Skeletal muscle satellite cell (primary cell): ENCODE data around the gene EIF2B1. TPM values are rescaled to one million over a fixed set of nuclear protein-coding genes. Genes with fewer than 3 reads are reported as not detected.

ENCODE experiments used
- H3K27me3 ChIP-seq: 2 replicates; pipeline ENCODE4 v1.7.0; 2013; ENCODE audit warnings: low read length; ENCODE audit not compliant: control insufficient read depth, insufficient read depth
- H3K36me3 ChIP-seq: 2 replicates; pipeline ENCODE4 v1.7.0; 2013; ENCODE audit warnings: mild to moderate bottlenecking, control low read depth, low read length; ENCODE audit not compliant: insufficient read depth
- H3K4me1 ChIP-seq: 2 replicates; pipeline ENCODE4 v1.7.0; 2013; ENCODE audit warnings: low read length; ENCODE audit not compliant: control insufficient read depth, insufficient read depth
- H3K4me2 ChIP-seq: 2 replicates; pipeline ENCODE4 v1.7.0; 2013; ENCODE audit warnings: mild to moderate bottlenecking, low read length
- H3K4me3 ChIP-seq: 2 replicates; pipeline ENCODE4 v1.7.0; 2013; ENCODE audit warnings: low read length
- H3K9ac ChIP-seq: 2 replicates; pipeline ENCODE4 v1.7.0; 2013; ENCODE audit warnings: mild to moderate bottlenecking, low read depth, low read length, moderate library complexity
- H3K9me3 ChIP-seq: replicated peaks from 2 replicates; pipeline ENCODE4 v1.7.0; 2013; ENCODE audit warnings: mild to moderate bottlenecking, control low read depth, low read length
- total RNA-seq: library from RNA; depleted of rRNA; stranded (reverse); fragments of >200 nt; gene quantifications from 2 replicates; pipeline ENCODE4 v1.2.3, GENCODE V29; 2012; rRNA removed

The EIF2B1 gene
- total RNA-seq: 38.0 and 56.1 TPM in 2 replicates

DNA sequence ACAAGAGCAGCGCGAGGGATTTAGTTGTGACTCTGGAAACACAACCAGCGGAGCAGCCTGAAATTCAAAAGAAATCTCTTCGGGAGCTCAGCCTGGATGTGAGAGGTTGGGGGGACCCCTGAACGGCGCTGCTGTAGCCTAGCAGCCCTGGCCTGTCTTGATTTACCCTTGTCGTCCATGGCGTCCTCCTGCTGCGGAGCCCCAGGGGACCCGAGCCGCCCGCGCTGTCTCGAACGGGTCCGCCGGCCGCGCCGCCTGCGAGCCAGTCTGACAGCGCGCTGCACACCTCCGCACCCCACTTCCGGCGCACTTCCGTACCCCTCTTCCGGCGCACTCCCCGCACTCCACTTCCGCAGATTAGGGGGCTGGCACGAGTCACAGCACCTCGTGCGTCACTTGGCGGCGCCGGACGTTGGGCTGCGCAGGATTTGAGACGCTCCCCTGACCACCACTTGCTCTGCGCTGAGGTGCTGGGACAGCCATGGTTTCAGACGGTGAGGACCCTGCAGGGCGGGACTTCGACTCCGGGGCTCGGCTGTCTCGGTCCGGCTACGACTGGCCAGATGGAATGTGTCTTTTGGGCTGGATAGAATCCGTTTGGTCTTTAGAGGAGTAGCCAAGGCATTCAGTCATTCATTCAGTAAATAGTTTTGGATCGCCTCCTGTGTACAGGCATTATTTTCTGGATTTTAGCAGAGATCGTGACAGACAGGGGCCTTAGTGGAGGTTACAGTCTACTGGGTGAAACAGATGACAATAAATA lies at the start of gene EIF2B1, which contains the start of gene GTF2H3:
Gene EIF2B1, minus strand, starts transcription at position 308 of the 763 bp plus-strand sequence. Its CDS starts 129 bp downstream, at position 179.
Gene GTF2H3, plus strand, starts transcription at position 451 of the 763 bp plus-strand sequence. Its CDS starts 31 bp downstream, at position 482.
- peaks cover 26% of the 10 kb centered on the region for H3K36me3 ChIP-seq
- H3K9ac ChIP-seq: peak within 1 kb of the TSS; percentile 99

DNA sequence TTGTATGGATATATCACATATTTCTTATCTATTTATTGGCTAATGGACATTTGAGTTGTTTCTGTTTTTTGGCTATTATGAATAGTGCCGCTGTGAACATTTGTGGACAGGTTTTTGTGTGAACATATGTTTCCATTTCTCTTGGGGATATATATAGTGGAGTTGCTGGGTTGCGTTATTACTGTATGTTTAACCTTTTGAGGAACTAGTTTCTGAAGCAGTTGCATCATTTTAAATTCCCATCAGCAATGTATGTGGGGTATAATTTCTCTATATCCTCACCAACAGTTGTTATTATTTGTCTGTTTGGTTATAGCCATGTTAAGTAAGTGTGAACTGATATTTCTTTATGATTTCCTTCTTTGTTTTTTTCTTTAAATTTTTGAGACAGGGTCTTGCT lies 48.1 kb upstream of the EIF2B1 start:
- Histone ChIP-seq H3K4me2 (no peak overlapping the region), H3K9ac (no peak overlapping the region), H3K36me3 (no peaks in the 10 kb centered on the region)

More for the DNA sequence above, at the start of gene EIF2B1, which contains the start of gene GTF2H3:
- Histone ChIP-seq H3K4me1 (peaks cover 11% of the 10 kb centered on the region), H3K27me3 (no peaks in the 10 kb centered on the region), H3K9me3 (no peaks in the 10 kb centered on the region), H3K4me2 (peak within 1 kb of the TSS; percentile 80), H3K4me3 (peak within 1 kb of the TSS; percentile 91)

DNA sequence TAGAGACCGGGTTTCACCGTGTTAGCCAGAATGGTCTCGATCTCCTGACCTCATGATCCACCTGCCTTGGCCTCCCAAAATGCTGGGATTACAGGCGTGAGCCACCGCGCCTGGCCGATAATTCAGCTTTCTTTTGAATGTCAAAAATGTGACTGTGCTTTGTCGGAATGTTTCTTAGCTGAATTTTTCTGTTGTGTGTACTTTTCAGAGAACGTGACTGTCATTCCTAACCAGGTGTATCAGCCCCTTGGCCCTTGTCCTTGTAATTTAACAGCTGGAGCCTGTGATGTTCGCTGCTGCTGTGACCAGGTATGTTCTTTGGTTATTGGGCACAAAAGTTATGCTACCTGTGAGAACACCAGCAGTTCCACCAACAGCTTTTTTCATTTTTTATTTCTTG lies 45.5 kb upstream of the EIF2B1 start:
- H3K27me3 ChIP-seq: no peaks in the 10 kb centered on the region
- no peaks in the 10 kb centered on the region for H3K9me3 ChIP-seq
- no peak overlapping the region for H3K4me2 ChIP-seq
- no peak overlapping the region for H3K4me3 ChIP-seq
- peaks cover under 1% of the 10 kb centered on the region for H3K36me3 ChIP-seq
- no peaks in the 10 kb centered on the region for H3K4me1 ChIP-seq
- H3K9ac ChIP-seq: no peak overlapping the region

More for the DNA sequence above, 48.1 kb upstream of the EIF2B1 start:
- H3K27me3 ChIP-seq: no peaks in the 10 kb centered on the region
- H3K4me3 ChIP-seq: no peak overlapping the region
- no peaks in the 10 kb centered on the region for H3K4me1 ChIP-seq
- no peaks in the 10 kb centered on the region for H3K9me3 ChIP-seq

DNA sequence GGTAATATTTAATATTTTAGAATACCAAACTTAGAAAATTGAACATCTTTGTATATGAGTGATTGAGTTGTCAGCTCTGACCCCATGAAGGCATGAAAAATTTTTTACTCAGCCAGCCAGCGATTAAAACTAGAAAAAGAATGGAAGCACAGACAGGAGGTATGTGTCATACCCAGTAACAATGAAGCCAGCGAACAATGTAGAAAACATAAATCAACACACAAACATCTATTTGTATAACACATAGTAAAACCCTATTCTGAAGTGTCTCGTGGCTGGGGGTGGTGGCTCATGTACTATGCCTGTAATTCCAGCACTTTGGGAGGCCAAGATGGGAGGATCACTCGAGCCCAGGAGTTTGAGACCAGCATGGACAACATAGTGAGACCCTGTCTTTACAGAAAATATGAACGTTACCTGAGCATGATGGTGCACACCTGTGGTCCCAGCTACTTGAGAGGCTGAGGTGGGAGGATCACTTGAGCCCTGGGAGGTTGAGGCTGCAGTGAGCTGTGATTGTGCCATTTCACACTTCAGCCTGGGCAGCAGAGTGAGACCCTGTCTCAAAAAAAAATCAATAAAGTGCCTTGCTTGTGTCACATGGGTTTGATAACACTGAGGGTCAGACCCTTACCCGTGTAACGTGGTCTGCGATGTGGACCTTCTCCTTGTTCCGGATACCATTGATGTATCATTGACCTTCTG lies 43.3 kb upstream of the EIF2B1 start:
- Histone ChIP-seq H3K4me3 (no peak overlapping the region), H3K9me3 (no peaks in the 10 kb centered on the region), H3K36me3 (peaks cover 3% of the 10 kb centered on the region), H3K4me2 (no peak overlapping the region), H3K9ac (no peak overlapping the region), H3K4me1 (peaks cover 4% of the 10 kb centered on the region), H3K27me3 (no peaks in the 10 kb centered on the region)

DNA sequence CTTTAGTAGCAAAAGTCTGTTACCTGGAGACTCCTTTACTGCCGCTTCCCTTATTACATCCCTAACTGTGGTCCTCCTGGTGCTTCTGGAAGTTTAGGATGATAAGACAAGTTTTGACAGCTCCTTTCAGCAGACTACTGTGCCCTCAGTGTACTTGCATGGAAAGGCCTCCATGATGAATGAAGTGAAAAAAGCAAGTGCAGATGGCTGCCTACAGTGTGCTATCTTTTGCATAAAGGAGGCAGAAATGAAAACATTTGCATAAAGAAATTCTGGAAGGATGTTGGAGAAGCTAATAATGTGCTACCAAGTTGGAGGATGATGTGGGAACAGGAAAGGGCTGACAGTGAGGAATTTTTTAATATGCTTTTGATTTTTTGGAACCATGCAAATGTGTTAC lies 42.0 kb upstream of the EIF2B1 start:
- H3K36me3 ChIP-seq: peaks cover 3% of the 10 kb centered on the region
- no peak overlapping the region for H3K4me3 ChIP-seq
- H3K9ac ChIP-seq: no peak overlapping the region
- no peaks in the 10 kb centered on the region for H3K9me3 ChIP-seq
- H3K27me3 ChIP-seq: no peaks in the 10 kb centered on the region
- peaks cover 8% of the 10 kb centered on the region for H3K4me1 ChIP-seq
- H3K4me2 ChIP-seq: no peak overlapping the region

DNA sequence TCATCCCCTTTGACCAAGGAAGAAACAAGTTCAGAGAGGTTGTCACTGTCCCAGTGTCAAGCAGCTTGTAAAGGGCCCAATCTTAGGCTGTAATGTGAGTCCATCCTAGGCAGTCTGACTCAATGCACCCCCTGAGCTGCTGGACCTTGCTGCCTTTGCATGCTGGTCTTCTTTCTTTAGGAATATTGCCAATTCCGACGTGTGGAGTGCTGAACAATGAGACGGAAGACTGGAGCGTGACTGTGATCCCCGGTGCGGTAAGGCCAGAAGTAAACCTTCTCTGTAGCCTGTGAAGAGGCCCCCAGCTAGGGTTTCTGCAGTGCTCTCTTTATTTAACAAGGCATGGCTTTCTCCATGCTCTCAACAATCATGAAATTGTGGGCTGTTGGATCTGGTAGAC lies 38.4 kb upstream of the EIF2B1 start:
- peaks cover 8% of the 10 kb centered on the region for H3K4me1 ChIP-seq
- H3K9ac ChIP-seq: peak overlapping the region; percentile 84
- no peaks in the 10 kb centered on the region for H3K9me3 ChIP-seq
- no peaks in the 10 kb centered on the region for H3K27me3 ChIP-seq
- H3K36me3 ChIP-seq: peaks cover 3% of the 10 kb centered on the region
- peak overlapping the region; percentile 88 for H3K4me2 ChIP-seq
- peak overlapping the region; percentile 90 for H3K4me3 ChIP-seq

- peaks cover 3% of the 10 kb centered on the region for H3K36me3 ChIP-seq
- peak within 1 kb of the TSS; percentile 90 for H3K4me3 ChIP-seq
- no peaks in the 10 kb centered on the region for H3K9me3 ChIP-seq
- H3K4me1 ChIP-seq: peaks cover 8% of the 10 kb centered on the region
- H3K9ac ChIP-seq: peak within 1 kb of the TSS; percentile 84
- no peaks in the 10 kb centered on the region for H3K27me3 ChIP-seq
- H3K4me2 ChIP-seq: peak within 1 kb of the TSS; percentile 88
Measured at GRCh38 chr12:123670882-123671728, 37.6 kb upstream of the EIF2B1 start, which contains the start of gene TCTN2. TCTN2 (plus strand) TSS chr12:123671113; CDS start chr12:123671241, 128 bp downstream.

- H3K4me2 ChIP-seq: no peak overlapping the region
- H3K9me3 ChIP-seq: no peaks in the 10 kb centered on the region
- no peak overlapping the region for H3K4me3 ChIP-seq
- H3K36me3 ChIP-seq: peaks cover 6% of the 10 kb centered on the region
- no peak overlapping the region for H3K9ac ChIP-seq
- peaks cover 8% of the 10 kb centered on the region for H3K4me1 ChIP-seq
- no peaks in the 10 kb centered on the region for H3K27me3 ChIP-seq
Measured at GRCh38 chr12:123667771-123668170, 34.3 kb upstream of the EIF2B1 start.

DNA sequence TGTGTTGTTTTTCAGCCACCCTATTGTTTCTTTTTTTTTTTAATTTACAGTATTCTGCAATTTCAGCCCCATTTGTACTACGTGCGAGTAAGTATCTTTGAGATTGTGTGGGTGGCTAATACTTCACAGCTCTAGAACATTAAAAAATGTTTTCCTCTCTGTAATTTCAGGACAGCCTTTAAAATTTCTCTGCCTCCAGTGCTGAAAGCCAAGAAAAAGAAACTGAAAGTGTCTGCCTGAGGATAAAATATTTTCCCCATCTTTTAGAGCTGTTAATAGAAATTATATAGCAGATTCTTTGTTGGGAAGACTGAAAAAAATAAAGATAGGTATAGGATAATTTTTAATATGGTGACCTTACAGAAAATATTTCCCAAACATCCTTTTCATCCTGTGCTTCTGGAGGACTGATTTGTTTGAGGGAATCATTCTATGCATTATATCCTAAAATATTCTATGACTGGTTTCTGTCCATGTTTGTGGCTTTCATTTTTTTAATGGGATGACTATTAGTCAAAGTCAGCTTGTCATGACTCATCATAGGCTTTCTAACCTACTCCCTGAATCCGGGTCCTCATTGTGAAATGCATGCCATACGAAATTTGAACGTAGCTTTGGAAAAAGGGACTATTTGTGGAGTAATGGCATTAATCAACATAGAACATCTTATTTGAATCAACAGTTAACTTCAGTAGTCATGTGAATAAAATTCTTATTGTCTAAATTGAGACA lies 26.7 kb upstream of the EIF2B1 start:
- peak overlapping the region; percentile 60 for H3K9ac ChIP-seq
- no peaks in the 10 kb centered on the region for H3K9me3 ChIP-seq
- H3K27me3 ChIP-seq: no peaks in the 10 kb centered on the region
- peak overlapping the region; percentile 2 for H3K4me3 ChIP-seq
- peak overlapping the region; percentile 34 for H3K4me2 ChIP-seq
- H3K36me3 ChIP-seq: peaks cover 26% of the 10 kb centered on the region
- peaks cover 22% of the 10 kb centered on the region for H3K4me1 ChIP-seq

GRCh38 chr12:123657211-123657610 lies 23.7 kb upstream of the EIF2B1 start:
- no peak overlapping the region for H3K9ac ChIP-seq
- no peak overlapping the region for H3K4me2 ChIP-seq
- H3K4me1 ChIP-seq: peaks cover 22% of the 10 kb centered on the region
- no peaks in the 10 kb centered on the region for H3K27me3 ChIP-seq
- H3K36me3 ChIP-seq: peaks cover 29% of the 10 kb centered on the region
- H3K9me3 ChIP-seq: no peaks in the 10 kb centered on the region
- H3K4me3 ChIP-seq: no peak overlapping the region
